HCT116 (cell line): ENCODE measurements around the gene SLC44A4. TPM values are rescaled to one million over a fixed set of nuclear protein-coding genes. Genes with fewer than 3 reads are reported as not detected.

Experiments used
- ATAC-seq: fragments of 200-7000 bp; cut with Tn5 transposase; 2 replicates; pipeline ENCODE4 v1.9.1; 2020; ENCODE audit warnings: mild to moderate bottlenecking, moderate library complexity
- BruUV-seq: library from RNA; stranded (reverse); fragments of 400-500 nt; replicated peaks from 2 replicates; lab custom pipeline; 2021; lab: Mats Ljungman, UMichigan
- CTCF ChIA-PET: fragments of 300-600 bp; sonication (Branson Sonifier 250); formaldehyde crosslinking; loops from one replicate; lab custom pipeline; 2021; ENCODE audit warnings: antibody characterized with exemption; lab: Charles Lee
- POLR2A ChIA-PET: fragments of 300-600, 350-600 bp; sonication (Branson Sonifier 250); formaldehyde crosslinking; loops from one replicate; lab custom pipeline; 2021; ENCODE audit warnings: antibody characterized with exemption; lab: Charles Lee
- RAD21 ChIA-PET, 2 experiments: fragments of 300-600 bp; sonication (Branson Sonifier 250); formaldehyde crosslinking; loops; one replicate each; lab custom pipeline; 2023; ENCODE audit warnings: low total read pairs in 2 of 2; ENCODE audit not compliant: uncharacterized antibody in 2 of 2, unreplicated experiment in 2 of 2, low non-redundant PET in 1 of 2; lab: Charles Lee
- DNase-seq: peaks from one replicate; pipeline ENCODE4 v3.0.0-alpha.2; 2010; ENCODE audit warnings: low read depth, low spot score
- H2AFZ ChIP-seq: fragments of 200-600 bp; shearing (Covaris generic), sonication (generic); 2 replicates; pipeline ENCODE4 v1.6.1; 2017; ENCODE audit warnings: low read depth, mixed run types, mixed read lengths, antibody characterized with exemption, low read length; ENCODE audit not compliant: poor library complexity, severe bottlenecking
- H3K27ac ChIP-seq: 2 replicates; pipeline ENCODE4 v1.5.1; 2012; ENCODE audit warnings: low read depth, low read length
- H3K27me3 ChIP-seq: fragments of 200-600 bp; sonication (generic); 2 replicates; pipeline ENCODE4 v1.6.1; 2016; ENCODE audit warnings: mixed run types, low read length, mixed read lengths; ENCODE audit not compliant: insufficient read depth
- H3K36me3 ChIP-seq, 2 experiments: fragments of 200-500 bp in 1 of 2; fragments of 200-600 bp in 1 of 2; sonication (Bioruptor generic) in 1 of 2; sonication (generic) in 1 of 2; 2 replicates each; pipeline versions ENCODE4 v1.5.1 to v1.6.1; 2014 to 2016; ENCODE audit warnings: low read length in 2 of 2, inconsistent platforms in 1 of 2, mixed read lengths in 1 of 2, mixed run types in 1 of 2; ENCODE audit not compliant: insufficient read depth in 2 of 2, control insufficient read depth in 1 of 2
- H3K4me1 ChIP-seq, 2 experiments: fragments of 200-600 bp in 1 of 2; sonication (generic) in 1 of 2; 2 replicates each; pipeline versions ENCODE4 v1.5.1 to v1.6.1; 2012 to 2017; ENCODE audit warnings: low read length in 2 of 2, inconsistent platforms in 1 of 2, mild to moderate bottlenecking in 1 of 2, mixed read lengths in 1 of 2, mixed run types in 1 of 2, moderate library complexity in 1 of 2; ENCODE audit not compliant: insufficient read depth in 2 of 2, control insufficient read depth in 1 of 2
- H3K4me2 ChIP-seq: fragments of 200-600 bp; sonication (generic); 2 replicates; pipeline ENCODE4 v1.6.1; 2017; ENCODE audit warnings: mixed run types, low read length, mixed read lengths
- H3K4me3 ChIP-seq, 2 experiments: fragments of 200-600 bp in 1 of 2; sonication (generic) in 1 of 2; replicated peaks in 1 of 2; 2 replicates each; pipeline ENCODE4 v1.5.1; 2011 to 2016; ENCODE audit warnings: low read length in 2 of 2, control low read depth in 1 of 2, low read depth in 1 of 2, mild to moderate bottlenecking in 1 of 2, mixed read lengths in 1 of 2, mixed run types in 1 of 2
- H3K79me2 ChIP-seq: fragments of 200-600 bp; sonication (generic); 2 replicates; pipeline ENCODE4 v1.6.1; 2017; ENCODE audit warnings: mild to moderate bottlenecking, mixed run types, low read length, moderate library complexity, mixed read lengths; ENCODE audit not compliant: insufficient read depth
- H3K9ac ChIP-seq: fragments of 200-600 bp; sonication (generic); 2 replicates; pipeline ENCODE4 v1.6.1; 2016; ENCODE audit warnings: low read length, mixed read lengths
- H3K9me2 ChIP-seq: fragments of 200-600 bp; sonication (generic), shearing (Covaris generic); 2 replicates; pipeline ENCODE4 v1.6.1; 2017; ENCODE audit warnings: mixed run types, mild to moderate bottlenecking, moderate library complexity; ENCODE audit not compliant: insufficient read depth
- H3K9me3 ChIP-seq, 2 experiments: fragments of 200-500 bp in 1 of 2; fragments of 200-600 bp in 1 of 2; sonication (Bioruptor generic) in 1 of 2; sonication (generic) in 1 of 2; 2 replicates each; pipeline ENCODE4 v1.6.1; 2014 to 2017; ENCODE audit warnings: low read length in 2 of 2, mixed read lengths in 2 of 2, inconsistent platforms in 1 of 2, low read depth in 1 of 2, mild to moderate bottlenecking in 1 of 2, mixed run types in 1 of 2, moderate library complexity in 1 of 2; ENCODE audit not compliant: control insufficient read depth in 1 of 2, insufficient read depth in 1 of 2
- H4K20me1 ChIP-seq: fragments of 200-600 bp; sonication (generic), shearing (Covaris generic); 2 replicates; pipeline ENCODE4 v1.6.1; 2017; ENCODE audit warnings: mixed run types, mild to moderate bottlenecking, moderate library complexity; ENCODE audit not compliant: insufficient read depth
- JUND ChIP-seq: IDR thresholded peaks from 2 replicates; pipeline ENCODE4 v1.6.1; 2012
- ZFX ChIP-seq: fragments of 450-650 bp; IDR thresholded peaks from 2 replicates; pipeline ENCODE4 v1.6.1; 2017
- ZNF274 ChIP-seq: fragments of 200-500 bp; sonication (Bioruptor generic); IDR thresholded peaks from 2 replicates; pipeline ENCODE4 v1.6.1; 2014; ENCODE audit warnings: mild to moderate bottlenecking, low read depth, low read length, inconsistent platforms
- intact Hi-C: fragments of 100-400 bp; cut with micrococcal nuclease; formaldehyde crosslinking; loops from 2 replicates; pipeline ENCODE4 v1.10.0; 2022
- total RNA-seq: library from RNA; stranded (reverse); gene quantifications from one replicate; pipeline ENCODE4 v1.2.1, GENCODE V29; 2021; ENCODE audit not compliant: unreplicated experiment
- TF ChIP-seq, protein P1 (sequence below): IDR thresholded peaks from 2 replicates; pipeline ENCODE4 v1.6.1; 2012

The SLC44A4 gene
- total RNA-seq, 1 experiment from 2014 or later, result 0.74 TPM

- peak overlapping the region; percentile 93 for H3K9ac ChIP-seq
- ChIA-PET RAD21 (no interaction called here), CTCF (interaction anchor here (0.7 to 1.5 kb wide), 4 partner anchors 9 to 127 kb away, joined by 3 to 5 read pairs (median 3); no protein-coding TSS in a partner anchor), POLR2A (interaction anchor here (1.2 kb wide), 2 partner anchors 70 to 240 kb away, joined by 3 read pairs; partner anchors contain the start of gene HSPA1B)
- H3K36me3 ChIP-seq, result peaks cover 12 to 26% of the 10 kb centered on the region in 2 experiments
- no peaks in the 10 kb centered on the region for H3K27me3 ChIP-seq
- DNase-seq (no peak), ATAC-seq (peak; percentile 0; the same call in 1 of the 2 replicates)
- peak overlapping the region; percentile 95 for H3K4me2 ChIP-seq
- peaks cover 12 to 23% of the 10 kb centered on the region in 2 experiments for H3K4me1 ChIP-seq
- no peaks in the 10 kb centered on the region for H3K9me2 ChIP-seq
- TF ChIP-seq ZFX, result peak; percentile 30
- TF ChIP-seq, protein P1, sequence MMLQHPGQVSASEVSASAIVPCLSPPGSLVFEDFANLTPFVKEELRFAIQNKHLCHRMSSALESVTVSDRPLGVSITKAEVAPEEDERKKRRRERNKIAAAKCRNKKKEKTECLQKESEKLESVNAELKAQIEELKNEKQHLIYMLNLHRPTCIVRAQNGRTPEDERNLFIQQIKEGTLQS, result no peak
- peak overlapping the region; percentile 82 to 98 for H3K4me3 ChIP-seq
- no peaks in the 10 kb centered on the region for H3K9me3 ChIP-seq
- BruUV-seq, result no TSS peak
- H3K27ac ChIP-seq, result peak overlapping the region; percentile 76
- intact Hi-C loops, result loop anchor here (5.0 kb wide), 1 partner anchor 230 kb away; the partner anchor contains the start of genes CSNK2B and LY6G5B
- no peaks in the 10 kb centered on the region for H4K20me1 ChIP-seq
- H3K79me2 ChIP-seq, result peaks cover 18% of the 10 kb centered on the region; the same call in 1 of the 2 replicates
- H2AFZ ChIP-seq, result no peak overlapping the region
These were observed 18.2 kb upstream of the SLC44A4 start for GRCh38 chr6:31896856-31897611.

GRCh38 chr6:31896493-31896855, 17.7 kb upstream of the SLC44A4 start:
- ChIA-PET RAD21 (no interaction called here), POLR2A (interaction anchor here (1.2 kb wide), 1 partner anchor 69 kb away, joined by 3 read pairs; the partner anchor contains the start of gene HSPA1B), CTCF (no interaction called here)
- Histone ChIP-seq H3K4me2 (peak overlapping the region; percentile 95), H3K4me3 (peak overlapping the region; percentile 82 to 98), H3K36me3 (peaks cover 13 to 30% of the 10 kb centered on the region in 2 experiments), H3K4me1 (peaks cover 12 to 22% of the 10 kb centered on the region in 2 experiments), H3K79me2 (peaks cover 18% of the 10 kb centered on the region; the same call in 1 of the 2 replicates), H3K27ac (peak overlapping the region; percentile 76), H4K20me1 (0 out of 2 replicates have a peak, but pooled peaks cover under 1% of the 10 kb centered on the region), H3K9ac (peak overlapping the region; percentile 93), H2AFZ (no peak overlapping the region), H3K9me2 (no peaks in the 10 kb centered on the region), H3K9me3 (no peaks in the 10 kb centered on the region), H3K27me3 (no peaks in the 10 kb centered on the region)
- intact Hi-C loops, result loop anchor here (5.0 kb wide), 1 partner anchor 229 kb away; the partner anchor contains the start of genes CSNK2B and LY6G5B
- DNase-seq (no peak), ATAC-seq (no peak)
- BruUV-seq, result no TSS peak
- TF ChIP-seq JUND, result no peak
- TF ChIP-seq ZNF274, result no peak
